Measurements from ENCODE around the gene DNAH6. TPM values are rescaled to one million over a fixed set of nuclear protein-coding genes. Genes with fewer than 3 reads are reported as not detected.
A peak's percentile ranks its signal among the peaks of the same experiment; 100 is the strongest.
"Not testable (repeated sequence)": the region's sequence is repeated elsewhere in the genome, so short reads cannot be mapped to it uniquely, and the experiment has no call there.

DNAH6 gene
- 10 to 100 TPM in 2 of 6 donors, 1 to 10 TPM in 3, under 1 TPM in 1; 0.37 to 25.0 (median 4.2) TPM for total RNA-seq

DNA sequence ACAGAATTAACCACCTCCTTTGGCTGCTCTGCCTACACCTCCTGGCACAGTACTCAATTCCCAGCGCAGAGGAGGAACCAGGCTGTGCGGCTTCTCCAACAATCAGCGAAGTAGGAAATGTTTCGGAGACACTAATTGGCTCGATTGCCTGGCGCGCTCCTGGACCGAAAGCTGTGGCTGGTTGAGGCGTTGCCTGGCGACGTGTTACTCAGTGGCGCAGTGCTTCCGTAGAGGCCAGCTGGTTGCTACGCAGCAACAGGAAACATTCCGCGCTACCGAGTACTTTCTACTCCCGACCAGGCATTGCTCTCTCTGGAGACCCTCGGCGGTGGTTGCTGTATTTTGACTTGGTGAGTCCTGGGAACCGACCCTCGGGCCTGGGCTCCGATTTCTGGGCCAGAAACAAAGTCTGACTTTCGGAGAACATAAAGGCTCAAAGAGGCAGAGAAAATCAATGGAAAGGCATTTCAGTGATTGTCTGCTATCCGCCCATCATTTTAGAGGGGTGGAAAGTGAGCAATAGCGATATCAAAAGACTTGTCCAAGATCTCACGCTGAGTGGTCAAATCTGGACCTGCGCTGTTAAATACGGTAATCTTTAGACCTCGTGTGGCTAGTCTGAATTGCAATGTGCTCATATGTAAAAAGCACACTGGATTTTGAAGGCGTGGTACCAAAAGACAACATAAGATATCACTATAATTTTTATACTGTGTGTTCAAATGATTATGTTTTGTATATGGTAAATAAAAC is at the start of gene DNAH6:
Gene DNAH6 (plus strand): TSS at position 265 of the 753 bp plus-strand sequence. CDS start 1,329 bp downstream, outside the sequence.
- Histone ChIP-seq H3K27ac (peak within 1 kb of the TSS in 2 of 4 donors; percentile 45 to 69), H3K27me3 (no peaks in the 10 kb centered on the region), H3K4me1 (peaks cover 0 to 5% (median 0%) of the 10 kb centered on the region in 4 donors), H3K4me3 (peak within 1 kb of the TSS in 3 of 4 donors; percentile 41 to 52 (median 52)), H3K36me3 (no peaks in the 10 kb centered on the region), H3K9me3 (peaks cover 0 to under 1% (median 0%) of the 10 kb centered on the region in 4 donors)
- DNase-seq = peak; percentile 77 to 96
- ATAC-seq (ENCODE audit: low FRiP score in 2 of 2) = peak; percentile 98 to 99
- WGBS, 2 donors = 16 to 19% methylated on average over 14 to 31 of the region's 31 CpGs
- no peak for TF ChIP-seq EP300 (IDR thresholded peaks at IDR 0.05)
- TF ChIP-seq, protein P1, sequence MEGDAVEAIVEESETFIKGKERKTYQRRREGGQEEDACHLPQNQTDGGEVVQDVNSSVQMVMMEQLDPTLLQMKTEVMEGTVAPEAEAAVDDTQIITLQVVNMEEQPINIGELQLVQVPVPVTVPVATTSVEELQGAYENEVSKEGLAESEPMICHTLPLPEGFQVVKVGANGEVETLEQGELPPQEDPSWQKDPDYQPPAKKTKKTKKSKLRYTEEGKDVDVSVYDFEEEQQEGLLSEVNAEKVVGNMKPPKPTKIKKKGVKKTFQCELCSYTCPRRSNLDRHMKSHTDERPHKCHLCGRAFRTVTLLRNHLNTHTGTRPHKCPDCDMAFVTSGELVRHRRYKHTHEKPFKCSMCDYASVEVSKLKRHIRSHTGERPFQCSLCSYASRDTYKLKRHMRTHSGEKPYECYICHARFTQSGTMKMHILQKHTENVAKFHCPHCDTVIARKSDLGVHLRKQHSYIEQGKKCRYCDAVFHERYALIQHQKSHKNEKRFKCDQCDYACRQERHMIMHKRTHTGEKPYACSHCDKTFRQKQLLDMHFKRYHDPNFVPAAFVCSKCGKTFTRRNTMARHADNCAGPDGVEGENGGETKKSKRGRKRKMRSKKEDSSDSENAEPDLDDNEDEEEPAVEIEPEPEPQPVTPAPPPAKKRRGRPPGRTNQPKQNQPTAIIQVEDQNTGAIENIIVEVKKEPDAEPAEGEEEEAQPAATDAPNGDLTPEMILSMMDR (IDR thresholded peaks at IDR 0.05) = peak in 1 of 6 experiments; percentile 3
- TF ChIP-seq POLR2AphosphoS5 (IDR thresholded peaks at IDR 0.05) = peak; percentile 5 to 7
- no peak for TF ChIP-seq POLR2A (IDR thresholded peaks at IDR 0.05)

GRCh38 chr2:84467389-84467788 is 48.9 kb upstream of the DNAH6 start:
- H3K36me3 ChIP-seq = no peaks in the 10 kb centered on the region
- DNase-seq (no peak), ATAC-seq (ENCODE audit: low FRiP score in 2 of 2) (no peak)
- H3K9me3 ChIP-seq = peaks cover 0 to 4% (median 0%) of the 10 kb centered on the region in 4 donors
- TF ChIP-seq, protein P1 (IDR thresholded peaks at IDR 0.05) = no peak
- TF ChIP-seq POLR2A (IDR thresholded peaks at IDR 0.05) (no peak), EP300 (IDR thresholded peaks at IDR 0.05) (no peak), POLR2AphosphoS5 (IDR thresholded peaks at IDR 0.05) (no peak)
- H3K4me1 ChIP-seq = no peaks in the 10 kb centered on the region
- no peak overlapping the region for H3K4me3 ChIP-seq
- no peaks in the 10 kb centered on the region for H3K27me3 ChIP-seq
- WGBS, 2 donors = 75 to 100% methylated on average over 1 of the region's 1 CpG
- no peak overlapping the region for H3K27ac ChIP-seq

DNA sequence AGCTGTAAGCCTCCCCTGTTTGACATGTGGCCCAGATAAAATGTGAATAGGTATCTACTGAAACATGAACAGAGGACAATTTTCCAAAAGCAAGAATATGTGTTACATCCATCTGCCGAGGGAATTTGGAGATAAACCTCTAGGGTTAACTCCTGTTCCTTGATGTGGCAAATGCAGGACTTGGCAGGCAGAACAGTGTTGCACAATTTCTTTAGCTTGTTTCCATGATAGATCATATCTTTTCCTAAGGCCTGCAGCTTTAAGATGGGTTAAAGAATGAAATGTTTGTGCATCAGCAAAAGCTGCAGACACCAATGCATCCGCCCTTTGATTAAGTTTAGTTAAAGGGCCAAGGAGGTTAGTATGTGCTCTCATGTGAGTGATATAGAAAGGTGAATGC is 43.9 kb upstream of the DNAH6 start:
- DNase-seq = peak in 1 of 2 donors; percentile 34
- not testable (repeated sequence) for ATAC-seq (ENCODE audit: low FRiP score in 2 of 2)

DNA sequence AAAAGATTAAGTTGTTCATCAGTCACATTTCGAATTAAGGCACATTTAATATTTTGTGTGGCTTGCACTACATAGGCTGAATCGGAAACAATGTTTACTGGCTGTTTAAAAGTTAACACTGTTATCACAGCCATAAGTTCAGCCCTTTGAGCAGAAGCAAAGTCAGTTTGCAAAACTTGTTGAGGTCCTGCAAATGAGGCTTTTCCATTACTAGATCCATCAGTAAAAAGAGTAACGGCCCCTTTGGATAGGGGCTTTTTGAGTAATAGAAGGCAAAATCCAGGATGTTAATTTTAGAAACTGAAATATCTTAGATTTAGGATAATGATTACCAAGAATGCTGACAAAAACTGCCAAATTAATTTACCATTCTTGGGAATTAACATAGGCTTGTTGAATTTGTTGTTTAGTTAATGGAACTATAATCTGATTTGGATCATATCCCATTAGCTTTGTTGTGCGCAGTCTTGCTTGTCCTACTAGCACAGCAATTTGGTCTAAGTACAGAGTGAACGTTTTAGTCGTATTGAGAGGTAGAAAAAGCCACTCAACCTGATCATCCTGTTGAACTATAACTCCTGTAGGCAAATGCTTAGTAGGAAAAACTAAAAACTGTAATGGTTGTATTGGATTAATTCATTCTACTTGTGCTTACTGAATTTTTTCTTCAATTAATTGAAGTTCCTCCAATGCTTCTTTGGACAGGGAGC is 43.3 kb upstream of the DNAH6 start:
- peaks cover 0 to 11% (median 8%) of the 10 kb centered on the region in 4 donors for H3K9me3 ChIP-seq
- peaks cover 0 to 11% (median 1%) of the 10 kb centered on the region in 4 donors for H3K4me1 ChIP-seq
- 59 to 71% methylated on average over 6 of the region's 6 CpGs for WGBS, 2 donors
- no peak for ATAC-seq (ENCODE audit: low FRiP score in 2 of 2)
- TF ChIP-seq POLR2AphosphoS5 (IDR thresholded peaks at IDR 0.05) = no peak
- no peak for TF ChIP-seq POLR2A (IDR thresholded peaks at IDR 0.05)
- TF ChIP-seq, protein P1 (IDR thresholded peaks at IDR 0.05) = no peak
- TF ChIP-seq EP300 (IDR thresholded peaks at IDR 0.05) = no peak
- no peak for DNase-seq
- H3K36me3 ChIP-seq = no peaks in the 10 kb centered on the region
- H3K4me3 ChIP-seq = no peak overlapping the region
- H3K27me3 ChIP-seq = no peaks in the 10 kb centered on the region
- no peak overlapping the region for H3K27ac ChIP-seq

More for the DNA sequence above, 43.9 kb upstream of the DNAH6 start:
- H3K27me3 ChIP-seq, H3K4me3 ChIP-seq, H3K27ac ChIP-seq, H3K9me3 ChIP-seq, H3K36me3 ChIP-seq: not testable (repeated sequence)
- H3K4me1 ChIP-seq = peaks cover 0 to 11% (median 1%) of the 10 kb centered on the region in 4 donors
- WGBS, 2 donors = 56 to 60% methylated on average over 2 of the region's 2 CpGs

- no peak for ATAC-seq (ENCODE audit: low FRiP score in 2 of 2)
- Histone ChIP-seq H3K27ac (no peak overlapping the region), H3K27me3 (no peaks in the 10 kb centered on the region)
Measured at GRCh38 chr2:84474176-84474575, 42.1 kb upstream of the DNAH6 start.

More at GRCh38 chr2:84474176-84474575, 42.1 kb upstream of the DNAH6 start:
- DNase-seq = peak in 1 of 2 donors; percentile 35
- Histone ChIP-seq H3K4me3 (no peak overlapping the region), H3K9me3 (peaks cover 0 to 11% (median 8%) of the 10 kb centered on the region in 4 donors), H3K4me1 (peaks cover 0 to 11% (median 1%) of the 10 kb centered on the region in 4 donors), H3K36me3 (no peaks in the 10 kb centered on the region)
- WGBS, 2 donors = 56 to 60% methylated on average over 4 of the region's 4 CpGs
- TF ChIP-seq, protein P1 (IDR thresholded peaks at IDR 0.05) = no peak
- TF ChIP-seq POLR2A (IDR thresholded peaks at IDR 0.05) = no peak
- TF ChIP-seq POLR2AphosphoS5 (IDR thresholded peaks at IDR 0.05) = no peak
- no peak for TF ChIP-seq EP300 (IDR thresholded peaks at IDR 0.05)
